Airway epithelial cell (primary cell): ENCODE results near the gene ACTRT1. TPM values are rescaled to one million over a fixed set of nuclear protein-coding genes. Genes with fewer than 3 reads are reported as not detected.

Experiments
- total RNA-seq: library from RNA; depleted of rRNA; stranded (reverse); fragments of >200 nt; gene quantifications from 2 replicates; pipeline ENCODE4 v1.2.3, GENCODE V29; 2015

Gene ACTRT1
- not detected in 2 replicates for total RNA-seq

DNA sequence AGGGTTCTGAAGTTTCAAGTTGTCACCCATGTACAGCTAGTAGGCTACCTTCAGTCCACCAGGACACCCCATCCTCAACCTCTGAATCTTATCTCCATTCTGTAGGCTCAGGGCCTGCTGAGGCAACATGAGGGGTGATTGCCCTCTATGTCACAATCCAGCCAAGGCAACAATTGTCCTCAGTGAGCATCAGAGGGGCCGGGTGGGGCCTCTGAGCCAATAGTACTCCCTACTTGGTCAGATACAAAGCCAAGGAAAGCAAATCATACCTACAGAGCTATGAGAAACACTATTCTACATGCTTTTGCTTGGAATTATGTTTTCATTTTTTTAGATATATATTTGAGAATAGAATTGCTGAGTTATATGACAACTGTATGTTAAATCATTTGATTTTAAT is at the start of gene ACTRT1:
ACTRT1 (minus strand) TSS at position 101 of the 400 bp plus-strand sequence. CDS start 197 bp downstream, outside the sequence.

